ENCODE measurements around the gene RGS1. TPM values are rescaled to one million over a fixed set of nuclear protein-coding genes. Genes with fewer than 3 reads are reported as not detected.

RGS1 gene
- total and polyA plus RNA-seq, 2 of the 8 experiments (the other 6 are each of a cell fraction or from before 2014, with no cell fraction given): not detected

DNA sequence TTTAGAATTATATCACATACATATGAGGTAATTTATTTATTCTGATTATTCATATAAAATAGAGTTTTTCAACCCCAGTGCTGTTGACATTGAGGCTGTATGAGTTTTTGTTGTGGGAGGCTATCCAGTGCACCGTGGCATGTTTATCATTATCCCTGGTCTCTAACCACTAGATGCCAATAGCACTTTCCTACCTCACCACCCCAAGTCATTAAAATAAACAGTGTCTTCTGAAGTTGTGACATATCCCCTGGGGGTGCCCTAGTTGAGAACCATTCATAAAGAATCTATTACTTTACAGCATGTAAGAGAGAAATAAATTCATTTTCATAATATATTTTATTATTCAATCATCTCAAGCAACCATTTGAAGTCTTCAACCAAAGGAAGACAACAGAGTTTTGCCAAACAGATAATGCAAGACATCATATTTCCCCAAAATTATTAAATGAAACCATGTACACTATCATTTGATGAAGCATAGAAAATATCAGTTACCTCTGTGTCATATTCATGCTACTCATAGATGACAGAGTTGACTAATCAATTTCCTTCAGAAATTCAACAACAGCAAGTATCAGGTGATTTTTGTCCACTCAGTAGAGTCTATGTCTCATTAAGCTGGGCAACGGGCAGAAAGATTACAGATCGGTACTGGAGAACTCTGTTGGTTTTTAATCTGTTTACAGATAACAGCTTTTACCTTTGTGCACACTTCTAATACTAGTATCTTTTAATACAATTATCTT is 39.5 kb upstream of the RGS1 start:
- H4K8ac ChIP-seq (ENCODE audit: extremely low read depth, insufficient read depth, low read length): no peak overlapping the region
- WGBS, 2 experiments (ENCODE audit: extremely low coverage in 1 of 2, insufficient coverage in 1 of 2, insufficient read length in 1 of 2, insufficient replicate concordance in 2 of 2, low coverage in 1 of 2, low lambda C conversion rate in 2 of 2, missing lambda C conversion rate in 1 of 2): 91% methylated on average over 3 of the region's 3 CpGs; no CpG with 5 or more reads in 1 of the 2 experiments
- no peaks in the 10 kb centered on the region for H3K79me1 ChIP-seq (ENCODE audit: low read depth, low read length)
- no peaks in the 10 kb centered on the region for H3K23me2 ChIP-seq (ENCODE audit: low read depth, low read length)
- no peak overlapping the region for H2AK5ac ChIP-seq (ENCODE audit: low read depth, low read length)
- H3K9ac ChIP-seq (replicated peaks in 1 of 4; ENCODE audit: extremely low read depth in 1 of 4, low read depth in 3 of 4, low read length in 3 of 4): no peak overlapping the region
- H3K36me3 ChIP-seq (ENCODE audit: control insufficient read depth in 2 of 4, insufficient read depth in 4 of 4, low read length in 3 of 4): no peaks in the 10 kb centered on the region
- POLR2A ChIA-PET (ENCODE audit: partially characterized antibody): no interaction called here
- H4K91ac ChIP-seq (replicated peaks; ENCODE audit: insufficient read length, low read length): no peak overlapping the region
- H2AFZ ChIP-seq (ENCODE audit: low read length): no peak overlapping the region
- no peak overlapping the region for H3K56ac ChIP-seq (replicated peaks; ENCODE audit: insufficient read length, low read depth, low read length)
- FAIRE-seq (no peak), DNase-seq (ENCODE audit: low read depth in 1 of 2, low spot score in 2 of 2) (no peak)
- H3K4ac ChIP-seq (replicated peaks; ENCODE audit: insufficient read length, low read depth, low read length): no peak overlapping the region
- H3K4me1 ChIP-seq (replicated peaks in 1 of 4; ENCODE audit: control insufficient read depth in 3 of 4, insufficient read depth in 4 of 4, low read length in 3 of 4): no peaks in the 10 kb centered on the region; a peak in 1 of 7 replicates
- H2BK12ac ChIP-seq (ENCODE audit: low read depth, low read length): no peak overlapping the region
- no peaks in the 10 kb centered on the region for H4K20me1 ChIP-seq (replicated peaks in 1 of 2; ENCODE audit: control insufficient read depth in 1 of 2, insufficient read depth in 2 of 2, low read length in 2 of 2)
- no peak overlapping the region for H4K5ac ChIP-seq (ENCODE audit: insufficient read length, low read depth, low read length)
- no peak overlapping the region for H3K23ac ChIP-seq (ENCODE audit: insufficient read length)
- no peak overlapping the region for H3K18ac ChIP-seq (ENCODE audit: extremely low read depth, low read length)
- H2BK120ac ChIP-seq (replicated peaks; ENCODE audit: low read depth, low read length): no peak overlapping the region
- H3K79me2 ChIP-seq (ENCODE audit: control insufficient read depth in 1 of 2, insufficient read depth in 2 of 2, low read length in 2 of 2): no peaks in the 10 kb centered on the region
- H2BK15ac ChIP-seq (ENCODE audit: low read length): no peak overlapping the region
- TF ChIP-seq RNF2 (IDR thresholded peaks at IDR 0.05; ENCODE audit: borderline replicate concordance, low read depth, low read length, missing control alignments, poor library complexity, severe bottlenecking) (no peak), CREB1 (IDR thresholded peaks at IDR 0.05) (no peak), CHD2 (IDR thresholded peaks at IDR 0.05; ENCODE audit: low read length) (no peak), TAF1 (IDR thresholded peaks at IDR 0.05; ENCODE audit: low read depth, low read length) (no peak), CBX5 (IDR thresholded peaks at IDR 0.05; ENCODE audit: low read depth, low read length) (no peak), JUN (IDR thresholded peaks at IDR 0.05; ENCODE audit: low read depth, low read length) (no peak), BCL11A (IDR thresholded peaks at IDR 0.05; ENCODE audit: low read depth in 2 of 2, low read length in 2 of 2) (no peak), CHD1 (IDR thresholded peaks at IDR 0.05; ENCODE audit: low read depth, low read length) (no peak), RBBP5 (IDR thresholded peaks at IDR 0.05; ENCODE audit: borderline replicate concordance, low read depth, low read length) (no peak), TBP (IDR thresholded peaks at IDR 0.05; ENCODE audit: low read depth, low read length) (no peak), PHF8 (conservative IDR thresholded peaks at IDR 0.05; ENCODE audit: low read depth, low read length) (no peak)
- no peak overlapping the region for H2BK20ac ChIP-seq (ENCODE audit: low read length)
- no peaks in the 10 kb centered on the region for H3K27me3 ChIP-seq (replicated peaks in 1 of 4; ENCODE audit: control insufficient read depth in 3 of 4, extremely low read depth in 1 of 4, insufficient read depth in 3 of 4, low read length in 3 of 4)
- CTCF ChIA-PET (ENCODE audit: partially characterized antibody): no interaction called here
- H3K4me3 ChIP-seq (ENCODE audit: extremely low read depth in 1 of 4, insufficient read depth in 2 of 4, low read depth in 3 of 4, low read length in 4 of 4): no peak overlapping the region
- no peak overlapping the region for H3K4me2 ChIP-seq (ENCODE audit: insufficient read depth in 1 of 2, low read depth in 2 of 2, low read length in 2 of 2)
- no peak overlapping the region for H2BK5ac ChIP-seq (ENCODE audit: low read depth, low read length)
- no peaks in the 10 kb centered on the region for H3K9me3 ChIP-seq (ENCODE audit: insufficient read depth in 2 of 2, low read depth in 1 of 2, low read length in 1 of 2)
- H3K14ac ChIP-seq (ENCODE audit: insufficient read length): no peak overlapping the region
- no peak overlapping the region for H3K27ac ChIP-seq (ENCODE audit: low read depth, low read length)
